Measurements from ENCODE around the gene EGLN1. TPM values are rescaled to one million over a fixed set of nuclear protein-coding genes. Genes with fewer than 3 reads are reported as not detected.

Gene EGLN1
- total RNA-seq, 1 donor from 2014 or later: 24.2 TPM

DNA sequence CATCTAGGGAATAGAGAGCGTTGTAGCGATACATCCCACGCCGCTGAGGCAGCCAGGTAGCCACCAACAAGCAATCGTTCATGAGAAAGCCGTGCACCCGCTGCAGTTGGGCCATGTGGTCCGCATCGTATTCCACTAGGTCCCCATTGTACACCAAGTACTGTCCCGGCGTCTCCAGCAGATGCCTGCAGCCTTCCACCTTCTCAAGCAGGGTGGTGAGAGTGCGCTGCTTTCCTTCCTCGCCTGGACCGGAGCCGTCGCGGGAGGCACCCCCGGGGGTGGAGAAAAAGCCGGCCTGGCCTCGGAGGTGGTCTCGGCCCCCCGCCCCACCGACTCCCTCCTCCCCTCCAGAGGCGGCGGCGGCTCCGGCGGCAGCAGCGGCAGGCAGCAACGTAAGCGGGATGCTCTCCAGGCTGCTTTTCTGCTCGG lies 85.0 kb downstream of the EGLN1 start:
- H3K27ac Mint-ChIP-seq: peak overlapping the region; percentile 99
- H3K9me3 Mint-ChIP-seq: peaks cover 3% of the 10 kb centered on the region
- TF ChIP-seq, protein P1, sequence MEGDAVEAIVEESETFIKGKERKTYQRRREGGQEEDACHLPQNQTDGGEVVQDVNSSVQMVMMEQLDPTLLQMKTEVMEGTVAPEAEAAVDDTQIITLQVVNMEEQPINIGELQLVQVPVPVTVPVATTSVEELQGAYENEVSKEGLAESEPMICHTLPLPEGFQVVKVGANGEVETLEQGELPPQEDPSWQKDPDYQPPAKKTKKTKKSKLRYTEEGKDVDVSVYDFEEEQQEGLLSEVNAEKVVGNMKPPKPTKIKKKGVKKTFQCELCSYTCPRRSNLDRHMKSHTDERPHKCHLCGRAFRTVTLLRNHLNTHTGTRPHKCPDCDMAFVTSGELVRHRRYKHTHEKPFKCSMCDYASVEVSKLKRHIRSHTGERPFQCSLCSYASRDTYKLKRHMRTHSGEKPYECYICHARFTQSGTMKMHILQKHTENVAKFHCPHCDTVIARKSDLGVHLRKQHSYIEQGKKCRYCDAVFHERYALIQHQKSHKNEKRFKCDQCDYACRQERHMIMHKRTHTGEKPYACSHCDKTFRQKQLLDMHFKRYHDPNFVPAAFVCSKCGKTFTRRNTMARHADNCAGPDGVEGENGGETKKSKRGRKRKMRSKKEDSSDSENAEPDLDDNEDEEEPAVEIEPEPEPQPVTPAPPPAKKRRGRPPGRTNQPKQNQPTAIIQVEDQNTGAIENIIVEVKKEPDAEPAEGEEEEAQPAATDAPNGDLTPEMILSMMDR (conservative IDR thresholded peaks at IDR 0.05): no peak
- peak; percentile 72 for DNase-seq (ENCODE audit: extremely low spot score, unreplicated experiment)
- no peaks in the 10 kb centered on the region for H3K27me3 Mint-ChIP-seq
- peak overlapping the region; percentile 94 for H3K4me3 Mint-ChIP-seq
- peaks cover 17% of the 10 kb centered on the region for H3K36me3 Mint-ChIP-seq
- H3K4me1 Mint-ChIP-seq (ENCODE audit: unreplicated experiment): peaks cover 33% of the 10 kb centered on the region

DNA sequence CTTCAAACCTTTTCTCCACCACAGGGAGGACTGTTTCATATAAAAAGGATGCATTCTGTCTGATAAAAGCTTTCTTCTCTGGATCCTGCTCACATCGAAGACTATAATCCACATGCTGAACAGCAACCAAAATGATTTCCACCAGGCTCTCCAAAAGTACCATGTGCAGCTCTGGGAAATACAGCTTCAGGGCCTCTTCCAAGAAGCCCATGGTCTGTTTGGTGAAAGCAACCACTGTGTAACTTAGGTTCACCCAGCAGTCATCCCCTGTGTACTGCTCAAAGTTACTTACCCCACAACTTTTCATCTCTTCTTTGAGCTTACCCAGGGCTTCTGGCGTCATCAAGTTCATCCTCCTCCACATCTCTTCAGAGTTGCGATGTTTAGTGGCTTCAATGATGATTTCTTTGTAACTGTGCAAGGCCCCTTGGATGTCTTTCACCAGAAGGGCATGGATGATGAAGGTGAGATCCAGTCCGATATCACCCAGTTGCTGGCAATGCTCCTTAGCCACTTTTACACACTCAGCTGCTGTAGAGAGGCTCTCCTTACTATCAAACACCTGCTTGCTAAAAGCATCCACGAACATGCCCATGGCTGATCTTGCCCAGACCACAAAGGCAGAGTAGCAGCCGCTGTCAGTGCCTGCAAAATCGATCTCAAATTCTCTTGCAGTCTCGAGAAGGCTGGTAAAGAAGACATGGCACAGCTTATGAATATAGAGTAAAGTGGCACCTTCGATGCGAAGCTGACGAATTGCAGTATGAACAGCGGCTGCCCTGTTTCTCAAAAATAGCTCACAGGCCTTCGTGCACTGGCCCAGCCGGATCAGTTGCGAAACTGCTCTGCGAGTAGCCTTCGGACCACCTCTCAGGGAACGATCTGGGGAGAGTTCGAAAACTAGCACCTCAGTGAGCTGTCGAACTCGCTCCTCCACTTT lies 86.2 kb downstream of the EGLN1 start:
- no peaks in the 10 kb centered on the region for H3K27me3 Mint-ChIP-seq
- peak overlapping the region; percentile 94 for H3K4me3 Mint-ChIP-seq
- no peak for DNase-seq (ENCODE audit: extremely low spot score, unreplicated experiment)
- peaks cover 38% of the 10 kb centered on the region for H3K4me1 Mint-ChIP-seq (ENCODE audit: unreplicated experiment)
- TF ChIP-seq, protein P1 (conservative IDR thresholded peaks at IDR 0.05): no peak
- H3K36me3 Mint-ChIP-seq: peaks cover 18% of the 10 kb centered on the region
- peak overlapping the region; percentile 99 for H3K27ac Mint-ChIP-seq
- no peaks in the 10 kb centered on the region for H3K9me3 Mint-ChIP-seq

DNA sequence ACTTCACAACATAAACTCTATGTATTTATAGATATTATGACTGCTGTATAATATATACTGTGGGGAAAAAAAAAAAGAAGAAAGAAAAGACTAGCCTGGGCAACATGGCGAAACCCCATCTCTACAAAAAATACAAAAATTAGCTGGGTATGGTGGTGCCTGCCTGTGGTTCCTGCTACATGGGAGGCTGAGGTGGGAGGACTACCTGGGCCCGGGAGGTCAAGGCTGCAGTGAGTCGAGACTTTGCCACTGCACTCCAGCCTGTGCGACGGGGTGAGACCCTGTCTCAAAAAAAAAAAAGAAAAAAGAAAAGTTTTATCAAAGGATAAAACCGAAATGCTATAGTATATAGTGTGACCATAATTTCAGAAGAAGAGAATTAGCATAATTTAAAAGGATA lies 87.1 kb downstream of the EGLN1 start:
- Mint-ChIP-seq H3K27me3 (no peaks in the 10 kb centered on the region), H3K27ac (no peak overlapping the region), H3K9me3 (no peaks in the 10 kb centered on the region), H3K4me1 (ENCODE audit: unreplicated experiment) (peaks cover 38% of the 10 kb centered on the region), H3K36me3 (peaks cover 18% of the 10 kb centered on the region), H3K4me3 (peak overlapping the region; percentile 94)
- TF ChIP-seq, protein P1 (conservative IDR thresholded peaks at IDR 0.05): no peak
- no peak for DNase-seq (ENCODE audit: extremely low spot score, unreplicated experiment)

DNA sequence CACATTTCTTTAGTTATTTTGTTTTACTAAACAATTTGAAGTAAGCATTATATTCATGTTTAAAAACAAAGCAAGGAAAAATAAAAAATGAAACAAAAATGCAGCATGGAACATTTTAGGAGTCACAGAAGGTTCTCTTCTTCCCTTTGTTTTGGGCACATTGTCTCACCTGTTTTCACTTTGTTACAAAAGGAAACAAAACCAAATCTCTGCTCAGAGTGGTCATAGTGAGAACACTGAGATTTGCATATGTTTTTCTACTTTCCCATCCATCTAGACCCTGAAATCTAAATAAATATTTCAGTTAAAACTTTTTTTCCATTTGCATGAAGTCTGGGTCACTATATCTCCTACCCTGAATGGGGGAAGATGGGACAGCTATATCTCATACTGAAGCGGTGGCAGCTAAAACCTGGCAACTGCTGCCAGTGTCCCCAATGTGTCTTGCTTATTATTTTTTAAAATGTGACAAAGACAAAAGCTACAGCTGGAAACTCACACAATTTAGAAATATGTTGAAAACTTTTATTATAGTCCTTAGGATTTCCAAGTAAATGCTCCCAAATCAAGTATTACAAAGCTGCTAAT lies 87.9 kb downstream of the EGLN1 start:
- DNase-seq (ENCODE audit: extremely low spot score, unreplicated experiment): no peak
- Mint-ChIP-seq H3K27me3 (no peaks in the 10 kb centered on the region), H3K36me3 (peaks cover 12% of the 10 kb centered on the region), H3K27ac (no peak overlapping the region), H3K9me3 (no peaks in the 10 kb centered on the region), H3K4me3 (peak overlapping the region; percentile 94), H3K4me1 (ENCODE audit: unreplicated experiment) (peaks cover 33% of the 10 kb centered on the region)
- TF ChIP-seq, protein P1 (conservative IDR thresholded peaks at IDR 0.05): no peak

DNA sequence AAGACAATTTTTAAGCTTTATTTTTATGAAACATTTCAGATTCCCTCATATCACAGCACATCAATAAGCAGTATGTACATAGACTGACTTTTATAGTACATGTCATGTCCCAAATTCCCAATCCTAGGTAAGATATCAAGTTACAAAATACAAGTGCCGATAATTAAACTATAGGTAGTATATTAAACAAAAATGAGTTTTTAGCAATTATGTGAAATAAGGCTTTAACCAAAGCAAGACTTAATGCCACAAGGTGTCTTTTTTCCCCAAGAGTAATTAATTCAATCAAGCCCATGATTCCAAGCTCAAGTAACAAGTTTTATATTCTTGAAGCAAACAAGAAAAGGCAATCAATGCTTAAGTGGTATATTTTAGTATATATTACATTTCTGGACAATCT lies 89.3 kb downstream of the EGLN1 start:
- TF ChIP-seq, protein P1 (conservative IDR thresholded peaks at IDR 0.05): no peak
- Mint-ChIP-seq H3K27ac (no peak overlapping the region), H3K4me3 (no peak overlapping the region), H3K9me3 (no peaks in the 10 kb centered on the region), H3K36me3 (peaks cover 12% of the 10 kb centered on the region), H3K4me1 (ENCODE audit: unreplicated experiment) (peaks cover 32% of the 10 kb centered on the region), H3K27me3 (no peaks in the 10 kb centered on the region)
- no peak for DNase-seq (ENCODE audit: extremely low spot score, unreplicated experiment)
